ENCODE results near the gene ADAM33.

DNA sequence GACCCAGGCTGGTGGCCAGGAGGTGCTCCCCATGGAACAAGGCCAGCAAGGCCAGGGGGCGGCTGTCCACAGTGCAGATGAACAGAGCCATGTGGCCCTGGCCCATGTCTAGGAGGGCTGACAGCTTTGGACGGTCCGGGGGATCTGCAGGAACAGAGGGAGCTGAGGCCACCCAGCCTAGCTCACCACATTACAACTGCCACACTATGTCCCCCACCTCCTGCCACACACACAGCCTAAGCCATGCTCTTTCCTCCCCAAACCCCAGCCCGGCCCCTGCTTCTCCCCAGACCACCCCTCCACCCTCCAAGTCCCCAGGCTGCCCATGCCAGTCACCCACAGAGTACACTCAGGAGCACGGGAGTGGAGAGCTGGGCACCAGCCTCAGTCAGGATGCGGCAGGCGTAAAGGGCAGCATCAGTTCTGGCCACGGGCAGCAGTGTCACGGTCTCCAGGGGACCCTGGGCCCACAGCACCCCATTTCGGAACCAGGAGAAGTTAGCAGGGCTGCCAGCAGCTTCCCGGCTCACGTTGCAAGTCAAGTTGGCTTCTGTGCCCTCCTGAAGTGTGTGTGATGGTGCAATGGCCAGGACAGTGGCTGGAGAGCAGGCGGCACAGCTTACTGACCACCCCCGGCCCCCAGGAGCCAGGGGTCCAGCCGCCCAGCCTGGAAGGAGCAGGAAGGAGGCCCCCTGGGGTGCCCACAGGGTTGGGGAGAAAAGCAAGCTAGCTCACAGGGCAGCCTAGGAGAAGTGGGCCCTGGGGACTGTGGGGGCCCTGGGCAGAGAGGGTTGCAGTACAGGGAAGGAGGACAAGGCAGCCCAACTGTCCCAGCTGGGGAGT lies 15.2 kb upstream of the ADAM33 start:
- no peak for TF ChIP-seq TAF1 (IDR thresholded peaks at IDR 0.05; ENCODE audit: borderline replicate concordance, low read depth, low read length)
- TF ChIP-seq POLR2A (IDR thresholded peaks at IDR 0.05; ENCODE audit: low read depth, low read length) = no peak

All from GM12892 (cell line).